ENCODE results near the gene CDK12. TPM values are rescaled to one million over a fixed set of nuclear protein-coding genes. Genes with fewer than 3 reads are reported as not detected.

The CDK12 gene
- total and polyA plus RNA-seq, 10 of the 15 experiments (the other 5 are each of a cell fraction or from before 2014, with no cell fraction given): 3.2 to 55.1 (median 31.9) TPM

DNA sequence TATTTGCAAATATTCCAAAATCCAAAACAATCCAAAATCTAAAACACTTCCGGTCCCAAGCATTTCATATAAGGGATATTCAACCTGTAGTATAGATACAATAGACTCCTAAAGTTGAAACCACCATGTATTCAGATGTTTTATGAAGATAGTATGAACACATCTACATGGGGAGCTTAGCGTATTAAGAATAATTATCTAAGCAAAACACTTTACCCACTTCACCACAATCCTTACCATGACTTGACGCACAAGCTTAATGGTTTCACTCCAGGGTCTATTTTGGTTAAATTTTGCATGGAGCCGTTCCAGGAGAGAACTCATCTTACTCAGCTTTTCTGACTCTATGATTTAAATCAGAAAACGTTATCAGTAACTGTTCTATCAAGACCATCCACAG is 13.7 kb upstream of the CDK12 start (continued):
- TF ChIP-seq, protein P1, sequence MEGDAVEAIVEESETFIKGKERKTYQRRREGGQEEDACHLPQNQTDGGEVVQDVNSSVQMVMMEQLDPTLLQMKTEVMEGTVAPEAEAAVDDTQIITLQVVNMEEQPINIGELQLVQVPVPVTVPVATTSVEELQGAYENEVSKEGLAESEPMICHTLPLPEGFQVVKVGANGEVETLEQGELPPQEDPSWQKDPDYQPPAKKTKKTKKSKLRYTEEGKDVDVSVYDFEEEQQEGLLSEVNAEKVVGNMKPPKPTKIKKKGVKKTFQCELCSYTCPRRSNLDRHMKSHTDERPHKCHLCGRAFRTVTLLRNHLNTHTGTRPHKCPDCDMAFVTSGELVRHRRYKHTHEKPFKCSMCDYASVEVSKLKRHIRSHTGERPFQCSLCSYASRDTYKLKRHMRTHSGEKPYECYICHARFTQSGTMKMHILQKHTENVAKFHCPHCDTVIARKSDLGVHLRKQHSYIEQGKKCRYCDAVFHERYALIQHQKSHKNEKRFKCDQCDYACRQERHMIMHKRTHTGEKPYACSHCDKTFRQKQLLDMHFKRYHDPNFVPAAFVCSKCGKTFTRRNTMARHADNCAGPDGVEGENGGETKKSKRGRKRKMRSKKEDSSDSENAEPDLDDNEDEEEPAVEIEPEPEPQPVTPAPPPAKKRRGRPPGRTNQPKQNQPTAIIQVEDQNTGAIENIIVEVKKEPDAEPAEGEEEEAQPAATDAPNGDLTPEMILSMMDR (IDR thresholded peaks at IDR 0.05 in 2 of 3, conservative IDR thresholded peaks at IDR 0.05 in 1 of 3; ENCODE audit: control insufficient read depth in 2 of 3, extremely low read depth in 1 of 3, insufficient read depth in 1 of 3, low read depth in 3 of 3, low read length in 3 of 3): no peak
- TF ChIP-seq ZZZ3 (IDR thresholded peaks at IDR 0.05; ENCODE audit: control insufficient read depth, insufficient read length, low read depth) (no peak), CREB1 (IDR thresholded peaks at IDR 0.05; ENCODE audit: low read depth) (no peak), SP1 (IDR thresholded peaks at IDR 0.05; ENCODE audit: low read depth, low read length) (no peak), HSF1 (IDR thresholded peaks at IDR 0.05; ENCODE audit: low read depth, low read length) (no peak), SIX5 (IDR thresholded peaks at IDR 0.05; ENCODE audit: low read depth, low read length, severe bottlenecking) (no peak), FOXM1 (IDR thresholded peaks at IDR 0.05; ENCODE audit: low read depth, low read length) (no peak), ZNF384 (IDR thresholded peaks at IDR 0.05; ENCODE audit: borderline replicate concordance, low read depth, low read length) (no peak), STAT3 (IDR thresholded peaks at IDR 0.05; ENCODE audit: low read depth, low read length) (no peak), TAF1 (IDR thresholded peaks at IDR 0.05; ENCODE audit: borderline replicate concordance, low read depth, low read length) (no peak)
- TF ChIP-seq, protein P2, sequence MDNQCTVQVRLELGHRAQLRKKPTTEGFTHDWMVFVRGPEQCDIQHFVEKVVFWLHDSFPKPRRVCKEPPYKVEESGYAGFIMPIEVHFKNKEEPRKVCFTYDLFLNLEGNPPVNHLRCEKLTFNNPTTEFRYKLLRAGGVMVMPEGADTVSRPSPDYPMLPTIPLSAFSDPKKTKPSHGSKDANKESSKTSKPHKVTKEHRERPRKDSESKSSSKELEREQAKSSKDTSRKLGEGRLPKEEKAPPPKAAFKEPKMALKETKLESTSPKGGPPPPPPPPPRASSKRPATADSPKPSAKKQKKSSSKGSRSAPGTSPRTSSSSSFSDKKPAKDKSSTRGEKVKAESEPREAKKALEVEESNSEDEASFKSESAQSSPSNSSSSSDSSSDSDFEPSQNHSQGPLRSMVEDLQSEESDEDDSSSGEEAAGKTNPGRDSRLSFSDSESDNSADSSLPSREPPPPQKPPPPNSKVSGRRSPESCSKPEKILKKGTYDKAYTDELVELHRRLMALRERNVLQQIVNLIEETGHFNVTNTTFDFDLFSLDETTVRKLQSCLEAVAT (IDR thresholded peaks at IDR 0.05): no peak
- TF ChIP-seq, protein P3, sequence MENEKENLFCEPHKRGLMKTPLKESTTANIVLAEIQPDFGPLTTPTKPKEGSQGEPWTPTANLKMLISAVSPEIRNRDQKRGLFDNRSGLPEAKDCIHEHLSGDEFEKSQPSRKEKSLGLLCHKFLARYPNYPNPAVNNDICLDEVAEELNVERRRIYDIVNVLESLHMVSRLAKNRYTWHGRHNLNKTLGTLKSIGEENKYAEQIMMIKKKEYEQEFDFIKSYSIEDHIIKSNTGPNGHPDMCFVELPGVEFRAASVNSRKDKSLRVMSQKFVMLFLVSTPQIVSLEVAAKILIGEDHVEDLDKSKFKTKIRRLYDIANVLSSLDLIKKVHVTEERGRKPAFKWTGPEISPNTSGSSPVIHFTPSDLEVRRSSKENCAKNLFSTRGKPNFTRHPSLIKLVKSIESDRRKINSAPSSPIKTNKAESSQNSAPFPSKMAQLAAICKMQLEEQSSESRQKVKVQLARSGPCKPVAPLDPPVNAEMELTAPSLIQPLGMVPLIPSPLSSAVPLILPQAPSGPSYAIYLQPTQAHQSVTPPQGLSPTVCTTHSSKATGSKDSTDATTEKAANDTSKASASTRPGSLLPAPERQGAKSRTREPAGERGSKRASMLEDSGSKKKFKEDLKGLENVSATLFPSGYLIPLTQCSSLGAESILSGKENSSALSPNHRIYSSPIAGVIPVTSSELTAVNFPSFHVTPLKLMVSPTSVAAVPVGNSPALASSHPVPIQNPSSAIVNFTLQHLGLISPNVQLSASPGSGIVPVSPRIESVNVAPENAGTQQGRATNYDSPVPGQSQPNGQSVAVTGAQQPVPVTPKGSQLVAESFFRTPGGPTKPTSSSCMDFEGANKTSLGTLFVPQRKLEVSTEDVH (IDR thresholded peaks at IDR 0.05; ENCODE audit: low read depth, partially characterized antibody): no peak

Data from GM12878 (cell line).